ENCODE measurements around the gene SLC35F3. TPM values are rescaled to one million over a fixed set of nuclear protein-coding genes. Genes with fewer than 3 reads are reported as not detected.

SLC35F3 gene
- total RNA-seq, 2 experiments from 2014 or later = 0.08 TPM; not detected in 1

GRCh38 chr1:233959102-233959501 is 54.6 kb downstream of the SLC35F3 start:
- Histone ChIP-seq H3K9me3 (ENCODE audit: control insufficient read depth in 1 of 2, insufficient read depth in 1 of 2, low read length in 2 of 2) (peaks cover 0 to 8% of the 10 kb centered on the region in 2 experiments), H3K27me3 (ENCODE audit: control insufficient read depth in 1 of 2, insufficient read depth in 2 of 2, low read length in 2 of 2) (peaks cover 0 to 6% of the 10 kb centered on the region in 2 experiments), H3K36me3 (ENCODE audit: insufficient read depth, low read length) (no peaks in the 10 kb centered on the region), H3K27ac (ENCODE audit: low read depth in 1 of 2, low read length in 2 of 2) (no peak overlapping the region), H3K4me3 (ENCODE audit: low read length) (no peak overlapping the region), H3K4me1 (ENCODE audit: insufficient read depth, low read length) (no peaks in the 10 kb centered on the region)
- H3K4me1 Mint-ChIP-seq (ENCODE audit: low read depth) = no peaks in the 10 kb centered on the region
- H3K4me3 Mint-ChIP-seq = no peak overlapping the region
- H3K27ac Mint-ChIP-seq = no peak overlapping the region
- H3K9me3 Mint-ChIP-seq = no peaks in the 10 kb centered on the region
- no peaks in the 10 kb centered on the region for H3K36me3 Mint-ChIP-seq (ENCODE audit: low read depth)
- intact Hi-C loops (cut with DNase I, micrococcal nuclease) = no loop called here
- DNase-seq = no peak
- ATAC-seq (ENCODE audit: poor library complexity) = no peak
- POLR2A ChIA-PET = no interaction called here
- H3K27me3 Mint-ChIP-seq = peaks cover 9% of the 10 kb centered on the region
- TF ChIP-seq CTCF (IDR thresholded peaks at IDR 0.05) = no peak
- CTCF ChIA-PET = no interaction called here

- Histone ChIP-seq H3K27ac (ENCODE audit: low read depth in 1 of 2, low read length in 2 of 2) (no peak overlapping the region), H3K36me3 (ENCODE audit: insufficient read depth, low read length) (no peaks in the 10 kb centered on the region), H3K27me3 (ENCODE audit: control insufficient read depth in 1 of 2, insufficient read depth in 2 of 2, low read length in 2 of 2) (peaks cover 0 to 6% of the 10 kb centered on the region in 2 experiments), H3K9me3 (ENCODE audit: control insufficient read depth in 1 of 2, insufficient read depth in 1 of 2, low read length in 2 of 2) (peaks cover 0 to 4% of the 10 kb centered on the region in 2 experiments), H3K4me3 (ENCODE audit: low read length) (no peak overlapping the region), H3K4me1 (ENCODE audit: insufficient read depth, low read length) (no peaks in the 10 kb centered on the region)
- peaks cover 17% of the 10 kb centered on the region for H3K27me3 Mint-ChIP-seq
- no peak for DNase-seq
- H3K4me1 Mint-ChIP-seq (ENCODE audit: low read depth) = no peaks in the 10 kb centered on the region
- no peak for ATAC-seq (ENCODE audit: poor library complexity)
- H3K9me3 Mint-ChIP-seq = no peaks in the 10 kb centered on the region
- no peaks in the 10 kb centered on the region for H3K36me3 Mint-ChIP-seq (ENCODE audit: low read depth)
- intact Hi-C loops (cut with DNase I, micrococcal nuclease) = no loop called here
- CTCF ChIA-PET = no interaction called here
- no peak overlapping the region for H3K27ac Mint-ChIP-seq
- H3K4me3 Mint-ChIP-seq = no peak overlapping the region
- TF ChIP-seq CTCF (IDR thresholded peaks at IDR 0.05) = no peak
- POLR2A ChIA-PET = no interaction called here
Measured at GRCh38 chr1:233959971-233960370, 55.5 kb downstream of the SLC35F3 start.

GRCh38 chr1:233960386-233960785 is 55.9 kb downstream of the SLC35F3 start:
- no peak overlapping the region for H3K27ac Mint-ChIP-seq
- no peak for ATAC-seq (ENCODE audit: poor library complexity)
- no peaks in the 10 kb centered on the region for H3K4me1 ChIP-seq (ENCODE audit: insufficient read depth, low read length)
- intact Hi-C loops (cut with DNase I, micrococcal nuclease) = no loop called here
- no peak for DNase-seq
- H3K9me3 Mint-ChIP-seq = no peaks in the 10 kb centered on the region
- no peak overlapping the region for H3K4me3 ChIP-seq (ENCODE audit: low read length)
- H3K27me3 Mint-ChIP-seq = peaks cover 17% of the 10 kb centered on the region
- no peak overlapping the region for H3K27ac ChIP-seq (ENCODE audit: low read depth in 1 of 2, low read length in 2 of 2)
- no peaks in the 10 kb centered on the region for H3K4me1 Mint-ChIP-seq (ENCODE audit: low read depth)
- no peak for TF ChIP-seq CTCF (IDR thresholded peaks at IDR 0.05)
- H3K9me3 ChIP-seq (ENCODE audit: control insufficient read depth in 1 of 2, insufficient read depth in 1 of 2, low read length in 2 of 2) = peaks cover 0 to 4% of the 10 kb centered on the region in 2 experiments
- POLR2A ChIA-PET = no interaction called here
- H3K36me3 ChIP-seq (ENCODE audit: insufficient read depth, low read length) = no peaks in the 10 kb centered on the region
- H3K27me3 ChIP-seq (ENCODE audit: control insufficient read depth in 1 of 2, insufficient read depth in 2 of 2, low read length in 2 of 2) = peaks cover 0 to 6% of the 10 kb centered on the region in 2 experiments
- CTCF ChIA-PET = no interaction called here
- H3K4me3 Mint-ChIP-seq = no peak overlapping the region
- H3K36me3 Mint-ChIP-seq (ENCODE audit: low read depth) = no peaks in the 10 kb centered on the region

Measured in CD4-positive, alpha-beta T cell (primary cell).